IMR-90 (cell line): ENCODE measurements around the gene CYP19A1. TPM values are rescaled to one million over a fixed set of nuclear protein-coding genes. Genes with fewer than 3 reads are reported as not detected.

Experiments
- ATAC-seq: fragments of 200-7000 bp; cut with Tn5 transposase; 2 replicates; pipeline ENCODE4 v1.9.1; 2020; ENCODE audit warnings: low read depth, mild to moderate bottlenecking, moderate library complexity
- BruUV-seq: library from RNA; stranded (reverse); fragments of 400-500 nt; replicated peaks from 2 replicates; lab custom pipeline; 2021; lab: Mats Ljungman, UMichigan
- CTCF ChIA-PET: fragments of 300-600 bp; formaldehyde crosslinking; extraction: SDS; loops from one replicate; lab custom pipeline; 2021; ENCODE audit warnings: antibody characterized with exemption; lab: Yijun Ruan, JAX
- POLR2A ChIA-PET: fragments of 300-600 bp; sonication (Branson Sonifier 250); formaldehyde crosslinking; loops from one replicate; lab custom pipeline; 2022; ENCODE audit warnings: antibody characterized with exemption; ENCODE audit not compliant: unreplicated experiment; lab: Charles Lee
- DNase-seq: peaks from one replicate; pipeline ENCODE4 v3.0.0; 2013
- H2AFZ ChIP-seq: replicated peaks from 2 replicates; pipeline ENCODE3; 2013; ENCODE audit warnings: low read length, mild to moderate bottlenecking; ENCODE audit not compliant: poor library complexity
- H2AK5ac ChIP-seq: 2 replicates; pipeline ENCODE4 v1.6.1; 2013; ENCODE audit warnings: low read depth, low read length, inconsistent platforms
- H2AK9ac ChIP-seq: replicated peaks from 2 replicates; pipeline ENCODE3; 2013; ENCODE audit warnings: mild to moderate bottlenecking, low read depth, low read length, moderate library complexity; ENCODE audit not compliant: poor library complexity
- H2BK120ac ChIP-seq: 2 replicates; pipeline ENCODE4 v1.6.1; 2013; ENCODE audit warnings: low read depth, low read length, inconsistent platforms
- H2BK15ac ChIP-seq: 3 replicates; pipeline ENCODE4 v1.6.1; 2013; ENCODE audit warnings: low read depth, low read length, inconsistent platforms
- H2BK20ac ChIP-seq: 2 replicates; pipeline ENCODE4 v1.6.1; 2013; ENCODE audit warnings: low read depth, mild to moderate bottlenecking, inconsistent platforms, low read length, moderate library complexity
- H2BK5ac ChIP-seq: 2 replicates; pipeline ENCODE4 v1.6.1; 2013; ENCODE audit warnings: mild to moderate bottlenecking, low read depth, low read length, inconsistent platforms; ENCODE audit not compliant: poor library complexity, severe bottlenecking
- H3K14ac ChIP-seq: replicated peaks from 2 replicates; pipeline ENCODE4 v1.6.1; 2013; ENCODE audit warnings: low read depth, low read length, inconsistent platforms
- H3K18ac ChIP-seq: 2 replicates; pipeline ENCODE4 v1.6.1; 2013; ENCODE audit warnings: low read depth, low read length, control low read depth
- H3K23ac ChIP-seq: 2 replicates; pipeline ENCODE4 v1.6.1; 2013; ENCODE audit warnings: low read depth, low read length, inconsistent platforms
- H3K27ac ChIP-seq: 2 replicates; pipeline ENCODE4 v1.5.1; 2013; ENCODE audit warnings: mild to moderate bottlenecking, control low read depth, low read length; ENCODE audit not compliant: insufficient read depth
- H3K27me3 ChIP-seq: 2 replicates; pipeline ENCODE4 v1.6.1; 2013; ENCODE audit warnings: low read length; ENCODE audit not compliant: control insufficient read depth, insufficient read depth
- H3K36me3 ChIP-seq: 2 replicates; pipeline ENCODE4 v1.6.1; 2013; ENCODE audit warnings: low read length, mixed read lengths; ENCODE audit not compliant: control insufficient read depth, insufficient read depth
- H3K4ac ChIP-seq: 2 replicates; pipeline ENCODE4 v1.6.1; 2013; ENCODE audit warnings: low read depth, low read length, inconsistent platforms
- H3K4me1 ChIP-seq: 2 replicates; pipeline ENCODE4 v1.6.1; 2013; ENCODE audit warnings: low read length, mixed read lengths; ENCODE audit not compliant: control insufficient read depth, insufficient read depth
- H3K4me2 ChIP-seq: 2 replicates; pipeline ENCODE4 v1.6.1; 2013; ENCODE audit warnings: low read depth, mild to moderate bottlenecking, control low read depth, low read length, moderate library complexity
- H3K4me3 ChIP-seq: 2 replicates; pipeline ENCODE4 v1.5.1; 2013; ENCODE audit warnings: low read depth, mild to moderate bottlenecking, control low read depth, low read length, moderate library complexity; ENCODE audit not compliant: insufficient read depth
- H3K56ac ChIP-seq: 2 replicates; pipeline ENCODE4 v1.6.1; 2013; ENCODE audit warnings: low read length, inconsistent platforms; ENCODE audit not compliant: insufficient read depth; ENCODE audit errors: extremely low read depth
- H3K79me1 ChIP-seq, 2 experiments: 2 replicates each; pipeline ENCODE4 v1.6.1; 2013; ENCODE audit warnings: low read length in 2 of 2, inconsistent platforms in 1 of 2, low read depth in 1 of 2
- H3K9ac ChIP-seq: 2 replicates; pipeline ENCODE4 v1.6.1; 2013; ENCODE audit warnings: low read depth, low read length, control low read depth
- H3K9me1 ChIP-seq: 2 replicates; pipeline ENCODE4 v1.6.1; 2013; ENCODE audit warnings: low read length, inconsistent platforms; ENCODE audit not compliant: insufficient read depth
- H3K9me3 ChIP-seq: 2 replicates; pipeline ENCODE4 v1.6.1; 2013; ENCODE audit warnings: low read length; ENCODE audit not compliant: control insufficient read depth, insufficient read depth
- H4K20me1 ChIP-seq: 2 replicates; pipeline ENCODE4 v1.6.1; 2013; ENCODE audit warnings: low read length, inconsistent platforms; ENCODE audit not compliant: insufficient read depth
- H4K5ac ChIP-seq: 2 replicates; pipeline ENCODE4 v1.6.1; 2013; ENCODE audit warnings: mild to moderate bottlenecking, low read depth, low read length, control low read depth
- H4K8ac ChIP-seq, 2 experiments: 2 replicates each; pipeline ENCODE4 v1.6.1; 2013; ENCODE audit warnings: low read depth in 2 of 2, low read length in 2 of 2, control low read depth in 1 of 2, inconsistent platforms in 1 of 2
- H4K91ac ChIP-seq: 2 replicates; pipeline ENCODE4 v1.6.1; 2013; ENCODE audit warnings: low read depth, low read length, inconsistent platforms; ENCODE audit not compliant: insufficient read depth
- CEBPB ChIP-seq: IDR thresholded peaks from 2 replicates; pipeline ENCODE4 v1.6.1; 2012; ENCODE audit warnings: low read depth, low read length, improper control_type of control experiment
- MAZ ChIP-seq: IDR thresholded peaks from 2 replicates; pipeline ENCODE4 v1.6.1; 2012; ENCODE audit warnings: low read depth, mild to moderate bottlenecking, low read length, improper control_type of control experiment, moderate library complexity, borderline replicate concordance
- WGBS, 2 experiments: methylation state at CpG; one replicate each; pipeline versions ENCODE4 v1.1.5 to v1.1.7; 2013; ENCODE audit warnings: missing lambda C conversion rate in 2 of 2; ENCODE audit not compliant: insufficient read length in 1 of 2; ENCODE audit errors: extremely low coverage in 2 of 2; 5-methylcytosine and 5-hydroxymethylcytosine counted together
- dilution Hi-C: fragments of 300-500 bp; cut with HindIII; formaldehyde crosslinking; loops from one replicate; pipeline ENCODE4 v1.14.3; 2018; ENCODE audit warnings: low sequenced_read_pairs; ENCODE audit not compliant: unreplicated experiment
- in situ Hi-C: fragments of 300-500 bp; cut with MboI; formaldehyde crosslinking; loops from 3 replicates; pipeline ENCODE4 v1.14.3; 2019; ENCODE audit warnings: low sequenced_read_pairs, inconsistent platforms, mixed read lengths
- intact Hi-C: fragments of 100-400 bp; cut with micrococcal nuclease; formaldehyde crosslinking; loops from 2 replicates; pipeline ENCODE4 v1.10.0; 2022
- polyA plus RNA-seq, 3 experiments: library from polyadenylated mRNA; depleted of rRNA; stranded (reverse); fragments of >200 nt; gene quantifications; 2 replicates each; pipeline ENCODE4 v1.2.3, GENCODE V29; 2012; ENCODE audit warnings: low replicate concordance in 1 of 3
- total RNA-seq: library from RNA; depleted of rRNA; stranded (reverse); fragments of >200 nt; gene quantifications from 2 replicates; pipeline ENCODE4 v1.2.3, GENCODE V29; 2012

Gene CYP19A1
- total and polyA plus RNA-seq, 2 of the 4 experiments (the other 2 are of a cell fraction), result not detected

DNA sequence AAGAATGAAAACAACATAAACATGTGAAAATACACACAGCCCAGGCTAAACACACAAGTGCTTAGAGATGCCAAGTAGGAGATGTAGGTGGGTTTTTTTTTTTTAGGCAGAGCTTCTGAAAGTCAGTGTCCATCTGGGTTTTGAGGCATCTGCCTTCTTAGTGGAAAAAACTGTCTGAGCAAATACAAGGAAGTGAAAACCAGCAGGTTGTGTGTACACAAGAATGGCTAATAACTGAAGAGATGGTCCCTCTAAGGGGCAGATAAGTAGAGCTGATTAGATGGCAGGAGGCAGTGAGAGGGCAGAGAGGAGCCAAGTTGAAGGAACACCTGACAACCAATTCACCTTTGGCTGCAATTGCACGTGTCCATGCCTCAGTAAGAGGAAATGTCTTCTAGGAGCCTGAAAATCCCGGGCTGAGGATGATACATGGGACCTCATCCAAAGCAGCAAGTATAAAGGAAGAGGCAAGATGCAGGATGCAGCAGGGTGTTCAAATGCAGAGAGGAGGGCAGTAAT, 34.9 kb downstream of the CYP19A1 start:
- POLR2A ChIA-PET, result no interaction called here
- WGBS, 2 experiments, result 56% methylated on average over 1 of the region's 2 CpGs; no CpG with 5 or more reads in 1 of the 2 experiments
- in situ Hi-C loops, result no loop called here

More for the DNA sequence above, 34.9 kb downstream of the CYP19A1 start:
- Histone ChIP-seq H2BK20ac (no peak overlapping the region), H3K14ac (no peak overlapping the region), H4K8ac (no peak overlapping the region), H2AK9ac (no peak overlapping the region), H3K79me1 (no peaks in the 10 kb centered on the region), H2BK120ac (no peak overlapping the region), H4K5ac (no peak overlapping the region), H4K20me1 (no peaks in the 10 kb centered on the region), H3K9ac (no peak overlapping the region), H2AFZ (no peak overlapping the region), H3K4ac (no peak overlapping the region), H2BK15ac (no peak overlapping the region), H3K4me3 (no peak overlapping the region), H3K23ac (no peak overlapping the region), H4K91ac (no peak overlapping the region), H3K18ac (no peak overlapping the region), H3K9me1 (no peaks in the 10 kb centered on the region), H3K36me3 (no peaks in the 10 kb centered on the region), H3K4me2 (no peak overlapping the region), H3K4me1 (no peaks in the 10 kb centered on the region; the same call in 1 of the 2 replicates), H2BK5ac (no peak overlapping the region), H3K56ac (no peak overlapping the region), H3K27ac (no peak overlapping the region), H3K27me3 (peaks cover 43% of the 10 kb centered on the region), H3K9me3 (no peaks in the 10 kb centered on the region), H2AK5ac (no peak overlapping the region)
- no TSS peak for BruUV-seq
- dilution Hi-C loops (no loop called here), intact Hi-C loops (no loop called here)
- TF ChIP-seq CEBPB, result no peak
- TF ChIP-seq MAZ, result no peak
- DNase-seq (no peak), ATAC-seq (no peak)
- CTCF ChIA-PET, result no interaction called here
